NCI-H1694 treated with DMSO at 0.1 percent for 48 hours (cell line): ENCODE data around the gene CAPN15.
A peak's percentile ranks its signal among the peaks of the same experiment; 100 is the strongest.

Source experiments
- DNase-seq: peaks from one replicate; lab custom pipeline; 2025; lab: John Stamatoyannopoulos, UW

Gene CAPN15

DNA sequence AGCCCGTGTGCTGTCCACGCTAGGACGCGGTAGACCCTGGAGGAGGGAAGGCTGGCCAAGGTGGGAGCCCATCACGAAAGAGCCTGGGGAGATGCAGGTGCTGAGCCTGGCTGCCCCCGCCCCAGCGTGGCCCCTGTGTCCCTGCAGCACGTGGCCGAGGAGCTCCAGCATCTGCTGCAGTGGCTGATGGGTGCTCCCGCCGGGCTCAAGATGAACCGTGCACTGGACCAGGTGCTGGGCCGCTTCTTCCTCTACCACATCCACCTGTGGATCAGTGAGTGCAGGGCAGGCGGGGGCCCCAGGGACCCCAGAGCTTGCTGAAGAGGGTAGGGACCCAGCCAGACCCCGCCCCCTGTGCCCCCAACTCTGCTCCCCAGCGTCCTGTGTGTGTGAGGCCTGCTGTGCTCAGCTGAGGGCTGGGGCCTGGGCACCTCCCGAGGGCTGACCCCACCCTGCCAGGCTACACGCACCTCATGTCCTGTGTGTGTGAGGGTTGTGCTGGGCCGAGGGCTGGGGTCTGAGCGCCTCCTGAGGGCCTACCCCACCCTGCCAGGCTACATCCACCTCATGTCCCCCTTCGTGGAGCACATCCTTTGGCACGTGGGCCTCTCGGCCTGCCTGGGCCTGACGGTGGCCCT lies 50.8 kb downstream of the CAPN15 start:
- DNase-seq, result no peak

DNA sequence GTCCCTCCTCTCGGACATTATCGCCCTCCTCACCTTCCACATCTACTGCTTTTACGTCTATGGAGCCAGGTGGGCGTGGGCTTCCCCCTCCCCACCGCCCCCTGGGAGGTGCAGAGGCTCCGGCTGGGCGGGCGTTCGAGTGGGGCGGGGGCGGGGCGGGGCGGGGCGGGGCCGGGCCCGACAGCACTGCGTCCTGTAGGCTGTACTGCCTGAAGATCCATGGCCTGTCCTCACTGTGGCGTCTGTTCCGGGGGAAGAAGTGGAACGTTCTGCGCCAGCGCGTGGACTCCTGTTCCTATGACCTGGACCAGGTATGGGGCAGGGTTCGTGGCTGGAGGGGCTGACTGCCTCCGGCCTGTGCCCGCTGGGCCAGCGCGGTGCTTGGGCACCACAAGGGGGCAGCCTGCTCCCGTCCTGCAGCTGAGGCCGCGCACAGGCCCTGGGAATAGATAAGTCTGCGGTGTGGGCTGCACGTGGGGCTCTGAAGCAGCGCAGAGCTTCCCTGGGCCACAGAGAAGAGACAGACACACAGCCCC lies 51.4 kb downstream of the CAPN15 start:
- DNase-seq, result peak; percentile 58

DNA sequence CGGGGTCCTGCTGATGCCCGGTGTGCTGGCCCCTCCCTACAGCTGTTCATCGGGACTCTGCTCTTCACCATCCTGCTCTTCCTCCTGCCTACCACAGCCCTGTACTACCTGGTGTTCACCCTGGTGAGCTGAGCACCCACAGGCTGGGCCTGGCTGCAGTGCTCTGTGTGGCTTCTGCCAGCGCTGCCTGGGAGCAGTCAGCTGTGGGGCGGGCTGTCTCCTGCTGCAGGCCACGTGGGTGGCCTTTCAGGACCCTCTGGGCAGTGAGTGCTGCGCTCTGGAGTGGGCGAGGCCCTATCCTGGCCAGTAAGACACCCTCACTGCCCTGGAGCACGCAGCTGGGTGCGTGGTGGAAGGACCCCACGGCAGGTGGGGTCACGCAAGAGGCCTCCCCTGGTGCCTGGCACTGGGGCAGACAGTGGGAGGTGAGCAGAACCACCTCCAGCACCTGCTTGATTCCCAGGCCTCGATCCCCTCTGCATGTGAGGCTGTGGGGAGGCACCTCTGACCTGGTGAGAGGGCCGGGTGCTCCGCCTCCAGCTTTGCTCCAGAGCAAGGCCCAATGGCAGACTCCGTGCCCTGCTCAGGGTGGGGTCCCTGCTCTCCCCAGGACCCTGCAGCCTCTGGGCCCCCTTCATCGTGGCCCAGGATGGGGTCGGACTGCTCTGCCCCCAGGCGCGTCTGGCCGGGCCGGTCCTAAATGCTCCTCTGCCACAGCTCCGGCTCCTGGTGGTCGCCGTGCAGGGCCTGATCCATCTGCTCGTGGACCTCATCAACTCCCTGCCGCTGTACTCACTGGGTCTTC lies 52.8 kb downstream of the CAPN15 start:
- no peak for DNase-seq

DNA sequence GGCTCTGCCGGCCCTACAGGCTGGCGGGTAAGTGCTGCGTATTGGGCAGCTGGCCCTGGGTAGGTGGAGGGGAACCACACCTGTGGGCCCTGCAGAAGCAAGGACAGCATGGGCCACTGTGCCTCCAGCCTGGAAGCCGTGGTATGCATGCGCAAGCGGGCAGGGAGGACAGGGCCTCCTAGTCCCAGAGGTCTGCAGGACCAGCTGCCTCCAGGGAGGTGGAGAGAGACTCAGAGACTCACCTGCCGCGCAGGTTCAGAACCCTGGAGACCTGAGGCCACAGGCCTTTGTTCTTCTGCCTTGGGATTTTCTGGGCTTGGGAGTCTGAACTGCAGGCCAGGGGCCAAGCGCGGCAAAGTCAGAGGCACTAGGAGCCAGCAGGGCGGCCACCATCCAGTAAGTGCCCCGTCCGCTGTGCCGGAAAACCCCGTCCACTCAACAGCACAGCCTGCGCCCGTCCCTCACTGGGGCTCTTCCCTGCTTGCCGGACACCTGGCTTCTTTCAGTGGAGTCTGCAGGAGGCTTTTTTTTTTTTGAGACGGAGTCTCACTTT lies 53.5 kb downstream of the CAPN15 start:
- no peak for DNase-seq

DNA sequence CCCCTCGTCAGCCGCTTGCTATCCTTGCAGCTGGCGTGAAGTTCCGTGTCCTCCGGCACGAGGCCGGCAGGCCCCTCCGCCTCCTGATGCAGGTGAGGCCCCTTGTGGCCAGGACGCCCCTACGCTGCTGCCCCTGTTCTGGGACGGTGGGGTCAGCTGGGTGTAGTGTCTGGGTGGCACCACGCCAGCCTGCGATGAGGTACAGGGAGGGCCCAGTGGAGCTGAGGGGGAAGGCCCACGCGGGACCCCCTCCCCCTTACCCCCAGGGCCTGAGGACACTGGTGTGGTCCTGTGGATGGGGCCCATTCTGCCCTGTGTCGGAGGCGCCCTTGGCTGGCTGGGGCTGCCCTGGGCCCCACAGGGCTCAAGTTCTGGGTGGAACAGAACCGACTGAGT lies 54.7 kb downstream of the CAPN15 start:
- DNase-seq, result no peak

DNA sequence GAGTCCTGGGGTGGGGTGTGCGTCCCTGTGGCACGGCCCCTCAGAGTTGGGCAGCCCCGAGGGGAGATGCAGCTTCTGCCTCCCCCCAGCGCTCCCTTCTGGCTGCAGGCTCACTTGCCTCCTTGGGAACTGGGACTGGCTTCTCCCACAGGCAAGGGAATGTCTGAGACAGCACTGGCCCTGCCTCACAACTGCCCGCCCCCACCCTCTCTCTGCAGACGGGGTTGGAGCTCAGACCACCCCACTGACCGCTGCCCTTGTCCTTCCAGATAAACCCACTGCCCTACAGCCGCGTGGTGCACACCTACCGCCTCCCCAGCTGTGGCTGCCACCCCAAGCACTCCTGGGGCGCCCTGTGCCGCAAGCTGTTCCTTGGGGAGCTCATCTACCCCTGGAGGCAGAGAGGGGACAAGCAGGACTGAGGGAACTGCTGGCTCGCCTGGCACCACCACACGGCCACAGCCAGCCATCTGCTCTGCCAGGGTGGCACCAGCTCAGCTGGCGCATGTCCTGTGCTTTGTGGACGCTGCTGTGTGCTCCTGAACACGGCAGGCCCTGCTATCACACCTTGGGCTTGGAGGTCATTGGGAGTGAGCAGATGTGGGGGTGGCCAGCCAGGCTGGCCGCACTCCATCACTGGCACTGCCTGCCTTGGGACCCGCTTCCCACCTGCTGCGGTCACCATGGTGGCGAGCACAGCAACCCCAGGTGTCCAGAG lies 55.3 kb downstream of the CAPN15 start:
- peak; percentile 6 for DNase-seq

DNA sequence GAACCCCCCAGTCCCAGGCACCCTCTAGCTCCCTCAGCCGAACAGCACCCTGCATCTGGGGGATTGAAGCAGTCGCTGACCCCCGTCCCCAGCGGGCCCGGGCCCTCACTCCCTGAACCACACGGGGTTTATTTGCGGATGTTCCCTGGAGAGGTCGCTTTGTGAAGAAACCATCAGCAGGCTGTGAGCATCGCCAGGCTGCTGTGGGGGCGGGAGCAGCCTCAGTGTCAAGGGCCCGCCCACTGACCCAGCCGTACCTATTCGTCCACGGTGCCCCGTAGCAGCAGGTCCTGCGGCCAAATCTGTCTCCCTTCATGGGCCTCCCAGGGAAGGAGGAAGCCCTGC lies 55.9 kb downstream of the CAPN15 start:
- DNase-seq, result peak; percentile 1

DNA sequence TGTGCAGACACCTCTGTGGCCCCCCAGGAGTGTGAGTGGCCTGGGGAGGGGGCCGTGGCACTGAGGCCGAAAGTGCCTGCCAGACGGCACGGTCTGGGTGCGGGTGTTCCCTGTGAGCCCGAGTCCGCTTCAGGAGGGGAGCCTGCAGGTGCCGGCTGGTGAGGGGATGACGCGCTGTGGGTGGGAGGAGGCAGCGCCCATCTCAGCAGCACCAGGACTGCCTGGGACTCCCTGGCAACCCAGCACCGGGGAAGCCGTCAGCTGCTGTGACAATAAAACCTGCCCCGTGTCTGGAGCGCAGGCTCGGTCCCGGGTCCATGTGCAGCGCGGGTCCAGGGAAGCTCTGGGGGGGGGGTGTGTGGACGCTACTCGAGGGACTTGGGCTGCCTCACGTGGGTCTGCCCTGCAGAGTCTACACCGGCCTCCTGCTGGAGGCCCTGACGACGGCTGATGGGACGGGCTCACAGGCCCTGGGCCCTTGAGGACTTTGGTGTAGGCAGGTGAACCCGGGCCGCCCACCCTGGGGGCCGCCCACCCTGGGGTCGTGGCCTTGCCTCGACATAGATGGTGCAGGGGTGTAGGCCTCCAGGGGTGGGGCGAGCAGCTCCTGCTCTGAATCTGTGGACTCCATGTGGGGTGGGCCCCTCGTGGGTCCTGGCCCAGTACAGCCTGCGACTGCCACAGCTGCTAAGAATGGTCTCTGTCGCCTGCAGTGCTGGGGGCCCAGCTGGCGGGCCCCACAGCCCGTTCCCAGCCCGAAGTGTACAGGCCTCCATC lies 56.5 kb downstream of the CAPN15 start:
- peak; percentile 12 for DNase-seq

DNA sequence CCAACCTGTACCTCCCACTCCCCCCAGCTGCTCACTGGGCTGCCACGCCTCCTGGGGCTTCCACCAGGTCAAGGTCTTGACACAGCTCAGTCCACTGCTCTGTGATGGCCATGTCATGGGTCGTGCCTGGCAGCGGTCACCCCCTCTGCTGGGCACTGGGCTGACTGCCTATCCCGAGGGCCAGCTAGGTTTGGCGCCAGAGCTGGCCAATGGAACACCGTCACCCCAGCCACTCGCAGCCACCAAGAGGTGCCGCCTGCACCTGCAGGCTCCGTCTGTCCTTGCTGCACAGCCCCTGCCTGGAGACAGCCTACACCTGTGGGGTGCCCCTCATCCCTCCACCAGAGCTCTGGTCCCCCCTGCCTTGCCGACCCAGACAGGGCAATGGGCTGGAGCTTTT lies 57.8 kb downstream of the CAPN15 start:
- DNase-seq, result no peak

DNA sequence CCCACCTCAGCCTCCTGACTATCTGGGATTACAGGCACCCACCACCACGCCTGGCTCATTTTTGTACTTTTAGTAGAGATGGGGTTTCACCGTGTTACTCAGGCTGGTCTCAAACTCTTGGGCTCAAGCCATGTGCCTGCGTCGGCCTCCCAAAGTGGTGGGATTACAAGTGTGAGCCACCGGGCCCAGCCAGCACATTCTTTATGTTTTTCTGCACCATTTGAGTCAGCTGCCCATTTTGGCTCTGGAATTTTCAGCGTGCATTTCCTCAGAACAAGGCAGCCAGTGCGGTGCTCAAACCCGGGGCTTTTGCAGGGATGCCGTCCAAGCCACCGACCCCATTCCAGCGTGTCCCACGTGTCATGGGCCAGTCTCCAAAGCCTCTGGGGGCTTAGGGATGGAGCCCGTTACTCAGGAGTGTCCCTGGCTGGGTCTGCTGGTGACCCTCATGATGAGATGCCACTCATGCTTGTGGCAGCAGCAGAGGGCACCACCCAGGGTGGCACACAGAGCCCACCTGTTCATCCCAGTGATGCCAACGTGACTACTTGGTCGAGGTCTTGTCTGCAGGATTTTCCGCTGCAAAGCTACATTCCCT lies 58.6 kb downstream of the CAPN15 start:
- no peak for DNase-seq

DNA sequence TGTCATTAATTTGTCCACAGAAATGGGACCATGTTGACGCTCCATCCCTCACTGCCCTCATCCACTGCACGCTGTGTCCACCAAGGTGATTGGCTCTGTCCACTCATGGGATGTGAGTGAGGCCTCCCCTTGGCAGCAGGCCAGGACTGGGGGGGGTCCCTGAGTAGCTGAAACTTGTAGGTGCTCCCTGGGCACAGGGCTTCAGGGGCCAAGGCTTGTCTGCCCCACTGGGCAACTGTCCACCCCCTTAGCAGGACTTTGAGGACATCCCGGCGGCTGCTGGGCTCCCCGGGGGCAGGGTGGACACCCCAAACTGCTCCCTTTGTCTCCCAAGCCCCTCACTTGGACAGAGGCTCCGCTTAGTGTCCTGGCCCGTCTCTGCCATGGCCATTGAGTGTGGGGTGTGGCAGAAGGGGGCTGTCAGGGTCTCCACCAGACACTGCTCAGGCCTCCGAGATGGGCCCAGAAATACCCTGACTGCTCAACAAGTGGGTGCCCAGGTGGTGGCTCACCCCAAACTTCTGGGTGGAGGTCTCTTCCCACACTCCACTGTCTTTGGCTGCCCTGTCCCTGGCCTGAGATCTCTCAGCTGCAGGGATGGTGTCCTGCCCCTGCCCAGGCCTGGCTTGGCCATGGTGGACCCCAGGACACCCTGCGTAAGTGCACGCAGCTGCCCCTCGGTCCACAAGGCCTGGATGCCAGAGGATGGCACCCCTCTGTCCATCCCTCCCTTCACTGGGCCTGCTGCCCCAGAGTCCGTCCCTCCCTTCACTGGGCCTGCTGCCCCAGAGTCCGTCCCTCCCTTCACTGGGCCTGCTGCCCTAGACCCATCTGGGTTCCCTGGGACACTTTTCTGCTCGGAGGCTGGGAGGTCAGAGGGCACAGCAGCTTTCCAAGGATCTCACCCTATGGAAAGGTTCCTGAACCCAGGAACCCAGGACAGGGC lies 59.4 kb downstream of the CAPN15 start:
- no peak for DNase-seq

DNA sequence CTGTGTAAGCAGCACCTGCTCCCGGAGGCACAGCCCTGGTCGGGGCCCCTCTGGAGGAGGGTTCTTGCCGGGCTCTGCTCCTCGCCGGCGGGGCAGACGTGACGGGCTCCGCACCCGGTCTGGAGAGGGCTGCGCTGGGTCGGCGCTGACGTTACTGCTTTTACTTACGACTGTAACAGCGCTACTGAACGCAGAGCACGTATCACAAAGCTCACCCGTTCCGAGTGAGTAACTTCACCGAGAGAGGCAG lies 61.1 kb downstream of the CAPN15 start:
- peak; percentile 4 for DNase-seq

DNA sequence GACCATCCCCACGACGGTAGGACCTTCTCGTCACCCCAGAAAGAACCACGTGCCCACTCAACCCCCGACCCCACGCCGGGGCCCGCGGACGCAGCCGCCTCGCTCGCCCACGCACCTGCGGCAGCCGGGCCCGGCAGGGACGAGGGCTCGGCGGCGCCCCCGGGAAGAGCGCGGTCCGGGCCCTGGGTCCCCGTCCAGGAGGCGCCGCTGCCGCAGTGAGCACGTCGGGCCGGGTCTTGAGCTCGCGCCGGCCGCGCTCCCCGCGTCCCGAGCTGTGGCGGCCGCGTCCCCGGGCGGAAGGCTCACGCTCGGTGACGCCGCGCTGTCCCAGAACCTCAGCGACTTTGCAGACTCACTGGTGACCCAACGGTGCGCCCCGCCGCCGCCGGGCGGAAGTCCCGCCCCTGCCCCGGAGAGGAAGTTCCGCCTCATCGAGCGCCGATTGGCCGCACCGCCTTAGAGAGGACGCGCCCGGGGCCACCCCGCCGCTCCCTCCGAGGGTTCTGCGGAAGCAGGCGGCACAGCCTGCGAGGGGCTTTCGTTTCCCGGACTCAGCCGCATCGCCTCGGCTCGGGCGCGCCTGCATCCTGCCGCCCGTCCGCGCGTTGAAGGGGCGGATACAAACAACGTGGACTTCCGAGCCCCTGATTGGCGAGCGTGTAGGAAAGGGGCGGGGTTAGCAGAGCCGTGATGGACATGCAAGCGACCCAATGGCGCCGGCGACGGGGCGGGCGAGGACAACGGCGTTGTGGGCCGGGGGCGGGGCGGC lies 61.6 kb downstream of the CAPN15 start:
- peak; percentile 83 for DNase-seq

DNA sequence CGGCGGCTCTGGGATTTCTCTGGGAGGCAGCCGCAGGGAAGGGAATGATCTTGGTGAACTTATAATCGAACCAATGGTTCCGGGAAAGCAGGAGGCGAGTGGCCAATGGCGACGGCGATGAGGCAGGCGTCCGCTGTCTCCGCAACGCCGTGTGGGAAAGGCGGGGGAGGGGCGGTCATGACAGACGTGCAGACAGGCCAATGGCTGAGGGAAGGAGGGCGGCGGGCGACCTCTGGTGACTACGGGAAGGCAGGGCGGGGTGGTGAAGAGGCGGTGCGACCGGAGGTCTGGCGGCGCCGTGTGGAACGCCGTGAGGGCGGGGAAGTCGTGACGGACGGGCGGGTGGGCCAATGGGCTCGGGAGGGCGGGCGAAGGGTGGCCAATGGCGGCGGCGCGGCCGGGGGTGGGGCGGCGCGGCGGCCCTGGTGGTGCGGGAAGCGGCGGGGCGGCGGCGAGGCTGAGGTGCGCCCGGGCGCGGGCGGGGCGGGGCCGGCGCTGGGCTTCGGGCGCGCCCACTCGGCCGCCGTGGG lies 62.2 kb downstream of the CAPN15 start, which contains the start of gene RAB40C:
Gene RAB40C (plus strand): TSS at position 409 of the 530 bp plus-strand sequence. CDS start 226 bp downstream, outside the sequence.
- peak; percentile 81 for DNase-seq

DNA sequence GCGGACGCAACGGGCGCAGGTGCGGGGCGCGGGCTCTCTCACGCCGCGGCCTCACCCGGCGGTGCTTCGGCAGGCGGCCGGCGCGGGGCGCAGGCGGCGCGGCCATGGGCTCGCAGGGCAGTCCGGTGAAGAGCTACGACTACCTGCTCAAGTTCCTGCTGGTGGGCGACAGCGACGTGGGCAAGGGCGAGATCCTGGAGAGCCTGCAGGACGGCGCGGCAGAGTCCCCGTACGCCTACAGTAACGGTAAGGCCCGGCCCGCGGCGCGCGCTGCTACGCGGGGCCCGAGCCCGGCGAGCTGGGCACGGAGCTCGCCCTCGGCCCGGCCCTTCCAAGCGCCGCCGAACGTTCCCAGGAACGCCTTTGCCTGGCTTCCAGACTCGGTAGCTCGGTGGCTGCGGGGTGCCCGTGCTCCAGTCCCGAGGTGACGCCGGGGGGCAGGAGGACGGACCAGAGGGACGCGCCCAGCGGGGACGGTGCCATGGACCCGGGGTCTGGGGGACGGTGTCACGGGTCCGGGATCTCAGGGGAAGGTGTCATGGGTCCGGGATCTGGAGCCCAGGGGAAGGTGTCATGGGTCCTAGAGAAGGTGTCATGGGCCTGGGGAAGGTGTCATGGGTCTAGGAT lies 62.8 kb downstream of the CAPN15 start:
- no peak for DNase-seq

DNA sequence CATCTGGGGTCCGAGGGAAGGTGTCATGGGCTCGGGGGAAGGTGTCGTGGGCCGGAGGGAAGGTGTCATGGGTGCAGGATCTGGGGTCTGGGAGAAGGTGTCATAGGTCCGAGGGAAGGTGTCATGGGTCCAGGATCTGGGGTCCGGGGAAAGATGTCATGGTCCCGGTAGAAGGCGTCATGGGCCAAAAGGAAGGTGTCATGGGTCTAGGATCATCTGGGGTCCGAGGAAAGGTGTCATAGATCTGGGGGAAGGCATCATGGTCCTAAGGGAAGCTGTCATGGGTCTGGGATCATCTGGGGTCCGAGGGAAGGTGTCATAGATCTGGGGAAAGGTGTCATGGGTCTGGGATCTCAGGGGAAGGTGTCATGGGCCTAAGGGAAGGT lies 63.3 kb downstream of the CAPN15 start:
- DNase-seq, result no peak

DNA sequence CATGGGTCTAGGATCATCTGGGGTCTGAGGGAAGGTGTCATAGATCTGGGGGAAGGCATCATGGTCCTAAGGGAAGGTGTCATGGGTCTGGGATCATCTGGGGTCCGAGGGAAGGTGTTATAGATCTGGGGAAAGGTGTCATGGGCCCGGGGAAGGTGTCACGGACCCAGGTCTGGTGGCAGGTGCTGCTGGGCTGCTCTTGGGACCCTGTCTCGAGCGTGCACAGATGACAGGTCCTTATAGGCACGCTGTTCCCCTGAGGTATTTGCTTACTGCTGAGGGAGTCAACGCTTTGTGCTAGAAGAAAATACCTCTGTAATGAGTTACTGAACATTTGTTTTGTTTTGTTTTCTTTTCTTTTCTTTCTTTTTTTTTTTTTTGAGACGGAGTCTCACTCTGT lies 63.7 kb downstream of the CAPN15 start:
- DNase-seq, result no peak

DNA sequence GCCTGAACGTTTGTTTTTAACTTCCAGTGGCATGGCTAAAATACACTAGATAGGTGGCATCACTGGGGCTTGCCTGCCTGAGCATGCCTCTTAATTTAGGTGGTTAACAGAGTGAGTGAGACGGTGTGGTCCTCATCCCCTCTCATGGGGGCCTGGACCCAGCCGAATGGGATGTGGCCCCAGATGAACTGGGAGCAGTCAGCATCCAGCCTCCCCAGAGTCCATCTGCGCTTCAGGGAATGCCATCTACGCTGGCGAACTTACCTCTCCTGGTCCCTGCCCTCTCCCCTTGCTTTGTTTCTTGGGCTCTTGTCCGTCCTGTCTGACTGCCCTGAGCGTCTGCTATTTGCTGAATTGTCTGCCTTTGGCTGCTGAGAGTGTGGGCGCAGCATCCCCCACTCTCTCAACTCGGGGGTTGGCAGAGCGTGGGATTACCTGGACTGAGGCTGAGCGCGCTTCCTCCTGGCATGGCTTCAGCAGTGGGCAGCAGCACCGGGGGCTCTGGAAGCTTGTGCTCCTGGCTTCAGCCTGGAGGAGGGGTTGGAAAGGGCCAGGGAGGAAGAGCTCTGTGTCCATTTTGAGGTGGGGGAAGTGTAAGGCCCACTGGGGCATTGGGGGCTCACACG lies 64.5 kb downstream of the CAPN15 start:
- no peak for DNase-seq
